ENCODE data around the gene ZCCHC14.
"Not testable (repeated sequence)": the region's sequence is repeated elsewhere in the genome, so short reads cannot be mapped to it uniquely, and the experiment has no call there.

The ZCCHC14 gene

GRCh38 chr16:87487361-87487924 is 5.4 kb downstream of the ZCCHC14 start:
- TF ChIP-seq POLR2A (IDR thresholded peaks at IDR 0.05; ENCODE audit: low read depth, low read length) (no peak), PAX5 (IDR thresholded peaks at IDR 0.05; ENCODE audit: insufficient read depth, low read length, severe bottlenecking) (no peak), POLR2AphosphoS5 (IDR thresholded peaks at IDR 0.05; ENCODE audit: low read depth, low read length) (no peak), POU2F2 (IDR thresholded peaks at IDR 0.05; ENCODE audit: low read depth, low read length) (no peak), SPI1 (IDR thresholded peaks at IDR 0.05; ENCODE audit: low read depth, low read length) (no peak), TAF1 (IDR thresholded peaks at IDR 0.05; ENCODE audit: low read depth, low read length) (no peak)
- DNase-seq (ENCODE audit: insufficient read length, low spot score) (no peak), FAIRE-seq (no peak)

DNA sequence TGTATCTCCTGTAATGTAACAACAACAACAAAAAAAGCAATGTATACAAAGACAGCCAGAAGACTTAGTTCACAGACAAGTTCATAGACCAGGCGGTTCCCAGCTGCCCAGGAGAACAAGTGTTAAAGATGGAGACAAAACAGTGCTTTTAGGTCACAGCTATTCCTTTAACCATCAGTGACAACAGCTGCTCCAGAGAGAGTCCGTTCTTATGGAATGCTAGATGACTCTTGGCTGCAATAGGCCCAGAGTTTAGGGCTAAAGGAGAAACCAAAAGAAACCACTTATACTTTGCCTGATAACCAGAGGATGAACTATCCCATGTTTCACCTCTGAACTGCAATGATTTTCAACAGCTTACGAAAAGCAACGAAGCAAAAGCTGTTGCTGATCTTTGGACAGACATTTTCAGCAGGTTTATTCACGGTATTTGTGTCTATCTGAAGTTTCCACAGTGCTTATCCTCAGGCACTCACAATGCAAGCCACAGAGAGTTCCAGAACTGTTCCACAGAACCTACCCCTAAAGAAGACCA is 6.0 kb downstream of the ZCCHC14 start:
- FAIRE-seq (no peak), DNase-seq (ENCODE audit: insufficient read length, low spot score) (no peak)
- no peak for TF ChIP-seq POLR2A (IDR thresholded peaks at IDR 0.05; ENCODE audit: low read depth, low read length)
- TF ChIP-seq SPI1 (IDR thresholded peaks at IDR 0.05; ENCODE audit: low read depth, low read length): no peak
- no peak for TF ChIP-seq POU2F2 (IDR thresholded peaks at IDR 0.05; ENCODE audit: low read depth, low read length)
- no peak for TF ChIP-seq TAF1 (IDR thresholded peaks at IDR 0.05; ENCODE audit: low read depth, low read length)
- no peak for TF ChIP-seq POLR2AphosphoS5 (IDR thresholded peaks at IDR 0.05; ENCODE audit: low read depth, low read length)
- TF ChIP-seq PAX5 (IDR thresholded peaks at IDR 0.05; ENCODE audit: insufficient read depth, low read length, severe bottlenecking): no peak

DNA sequence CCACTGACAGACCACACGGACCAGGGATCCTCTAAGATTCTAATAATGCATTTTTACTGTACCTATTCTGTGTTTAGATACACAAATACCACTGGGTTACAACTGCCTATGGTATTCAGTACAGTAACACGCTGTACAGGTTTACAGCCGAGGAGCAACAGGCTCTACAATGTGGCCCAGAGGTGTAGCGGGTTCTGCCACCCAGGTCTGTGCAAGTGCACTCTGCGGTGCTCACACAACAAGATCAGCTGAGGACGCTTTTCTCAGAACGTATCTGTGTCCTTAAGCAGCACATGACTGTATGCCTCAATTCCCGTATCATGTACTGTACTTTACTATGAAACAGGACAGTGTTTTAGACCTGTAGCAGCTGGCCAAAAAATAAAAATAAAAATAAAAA is 6.5 kb downstream of the ZCCHC14 start:
- TF ChIP-seq POLR2AphosphoS5 (IDR thresholded peaks at IDR 0.05; ENCODE audit: low read depth, low read length) (no peak), PAX5 (IDR thresholded peaks at IDR 0.05; ENCODE audit: insufficient read depth, low read length, severe bottlenecking) (no peak), TAF1 (IDR thresholded peaks at IDR 0.05; ENCODE audit: low read depth, low read length) (no peak), SPI1 (IDR thresholded peaks at IDR 0.05; ENCODE audit: low read depth, low read length) (no peak), POU2F2 (IDR thresholded peaks at IDR 0.05; ENCODE audit: low read depth, low read length) (no peak), POLR2A (IDR thresholded peaks at IDR 0.05; ENCODE audit: low read depth, low read length) (no peak)
- DNase-seq (ENCODE audit: insufficient read length, low spot score): no peak
- no peak for FAIRE-seq

DNA sequence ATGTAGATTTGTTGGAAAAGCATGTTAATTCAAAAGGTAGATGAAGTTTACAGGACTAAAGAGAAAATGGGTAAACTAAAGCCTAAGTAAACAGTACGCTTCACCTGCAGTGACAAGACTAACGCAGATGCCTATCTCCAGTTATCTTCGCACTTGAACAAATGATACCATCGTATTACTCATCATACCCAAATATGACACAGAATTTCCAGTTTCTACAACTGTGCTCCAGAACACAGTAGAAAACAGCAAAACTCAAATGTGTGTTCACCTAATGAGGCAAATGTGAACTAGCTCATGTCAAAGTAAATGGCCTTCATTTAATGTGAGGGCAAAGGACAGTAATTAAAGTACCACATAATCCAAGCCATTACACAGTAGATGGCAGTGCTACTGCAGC is 7.0 kb downstream of the ZCCHC14 start:
- DNase-seq (ENCODE audit: insufficient read length, low spot score): not testable (repeated sequence)
- peak; percentile 48 for FAIRE-seq

DNA sequence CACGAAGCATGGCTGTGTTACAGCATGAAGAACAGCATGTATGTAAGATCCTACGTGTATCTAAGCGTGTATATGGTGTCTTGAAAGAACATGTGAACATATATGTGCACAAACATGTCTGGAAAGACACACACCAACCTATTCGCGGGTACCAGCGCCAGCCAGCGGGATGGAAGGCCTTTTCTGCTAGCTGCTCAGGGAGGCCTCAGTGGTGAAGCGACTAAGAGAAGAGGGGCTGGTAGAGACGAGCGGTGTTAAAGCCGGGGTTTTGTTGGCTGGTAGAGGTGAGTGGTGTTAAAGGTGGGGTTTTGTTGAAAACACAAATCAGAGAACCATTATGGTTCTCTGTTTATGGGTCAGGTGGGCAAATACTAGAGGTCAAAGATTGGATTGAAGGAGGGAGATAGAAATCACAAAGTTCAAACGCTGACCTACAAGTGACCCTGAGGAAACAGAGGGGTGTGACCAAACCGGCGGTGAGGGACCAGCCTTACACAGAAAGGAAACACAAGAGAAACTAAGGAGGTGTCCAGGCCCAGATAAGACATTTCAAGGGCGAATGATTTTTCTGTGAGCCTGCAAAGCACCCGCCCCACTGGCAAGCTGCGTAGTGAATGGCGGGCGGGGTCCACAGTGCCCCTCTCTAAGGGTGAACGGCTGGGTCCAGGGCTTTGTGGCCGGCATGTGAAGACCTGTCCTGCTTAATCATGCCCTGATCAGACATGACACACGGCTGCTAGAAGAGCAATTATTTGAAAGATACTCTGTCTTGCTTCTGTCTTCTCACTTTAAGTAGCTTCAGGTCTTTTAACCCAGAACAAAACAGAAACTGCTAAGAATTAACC is 8.1 kb downstream of the ZCCHC14 start:
- FAIRE-seq (no peak), DNase-seq (ENCODE audit: insufficient read length, low spot score) (no peak)
- TF ChIP-seq TAF1 (IDR thresholded peaks at IDR 0.05; ENCODE audit: low read depth, low read length) (no peak), SPI1 (IDR thresholded peaks at IDR 0.05; ENCODE audit: low read depth, low read length) (no peak), POLR2A (IDR thresholded peaks at IDR 0.05; ENCODE audit: low read depth, low read length) (no peak), POU2F2 (IDR thresholded peaks at IDR 0.05; ENCODE audit: low read depth, low read length) (no peak), POLR2AphosphoS5 (IDR thresholded peaks at IDR 0.05; ENCODE audit: low read depth, low read length) (no peak), PAX5 (IDR thresholded peaks at IDR 0.05; ENCODE audit: insufficient read depth, low read length, severe bottlenecking) (no peak)

DNA sequence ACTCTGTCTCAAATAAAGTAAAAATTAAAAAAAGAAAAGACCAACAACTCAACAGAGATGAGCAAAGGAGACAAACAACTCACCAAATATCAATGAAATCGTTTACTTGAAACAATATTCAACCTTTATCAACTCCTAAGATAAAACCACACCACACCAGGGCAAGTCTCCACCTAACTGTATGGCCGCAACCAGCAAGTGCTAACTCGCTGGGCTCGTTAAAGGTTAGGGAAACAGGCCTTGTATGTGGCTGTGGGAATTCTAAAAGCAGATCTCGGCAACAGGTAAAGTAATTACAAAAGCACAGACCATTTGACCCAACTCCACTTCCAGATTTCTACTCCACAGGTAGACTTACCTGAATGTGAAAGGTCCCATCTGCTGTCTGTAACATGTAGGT is 9.3 kb downstream of the ZCCHC14 start:
- TF ChIP-seq POU2F2 (IDR thresholded peaks at IDR 0.05; ENCODE audit: low read depth, low read length): no peak
- no peak for TF ChIP-seq POLR2AphosphoS5 (IDR thresholded peaks at IDR 0.05; ENCODE audit: low read depth, low read length)
- no peak for TF ChIP-seq POLR2A (IDR thresholded peaks at IDR 0.05; ENCODE audit: low read depth, low read length)
- no peak for TF ChIP-seq SPI1 (IDR thresholded peaks at IDR 0.05; ENCODE audit: low read depth, low read length)
- TF ChIP-seq TAF1 (IDR thresholded peaks at IDR 0.05; ENCODE audit: low read depth, low read length): no peak
- no peak for TF ChIP-seq PAX5 (IDR thresholded peaks at IDR 0.05; ENCODE audit: insufficient read depth, low read length, severe bottlenecking)
- FAIRE-seq (no peak), DNase-seq (ENCODE audit: insufficient read length, low spot score) (no peak)

DNA sequence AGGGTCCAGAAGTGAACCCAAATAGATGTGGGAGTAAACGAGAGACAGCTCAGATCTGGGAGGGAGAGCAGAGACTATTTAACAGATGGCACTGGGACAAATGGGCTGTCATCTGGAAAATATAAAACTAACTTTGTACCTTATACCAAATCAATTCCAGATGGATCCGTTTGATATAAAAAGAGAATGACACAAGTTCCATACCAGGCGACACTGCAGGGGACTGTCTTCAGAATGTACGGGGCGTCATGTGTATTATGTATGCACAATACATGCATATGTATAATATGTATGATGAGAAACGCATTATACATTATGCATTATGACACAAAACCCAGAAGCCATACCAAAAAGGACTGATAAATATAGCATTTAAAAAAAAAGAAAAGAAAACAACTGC is 10.2 kb downstream of the ZCCHC14 start:
- not testable (repeated sequence) for DNase-seq (ENCODE audit: insufficient read length, low spot score); FAIRE-seq

DNA sequence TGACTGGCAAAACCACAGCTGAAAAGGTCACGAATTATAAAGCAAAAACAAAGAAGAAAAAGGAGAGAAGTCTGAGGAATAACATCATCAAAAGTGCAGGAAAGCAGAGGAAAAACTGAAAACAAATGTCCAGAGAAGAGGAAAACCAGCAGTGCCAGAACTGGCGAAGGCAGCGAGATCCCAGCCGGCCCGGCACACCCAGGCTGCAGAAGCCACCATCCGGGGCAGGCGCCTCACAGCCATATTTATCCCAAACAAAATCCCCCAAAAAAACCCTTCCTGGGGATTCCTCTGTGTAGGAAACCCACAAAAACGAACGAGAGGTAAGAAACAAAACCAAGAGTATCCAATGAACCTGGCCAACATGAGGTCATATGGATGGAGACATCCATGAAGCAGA is 10.6 kb downstream of the ZCCHC14 start:
- no peak for DNase-seq (ENCODE audit: insufficient read length, low spot score)
- FAIRE-seq: no peak
- TF ChIP-seq POLR2AphosphoS5 (IDR thresholded peaks at IDR 0.05; ENCODE audit: low read depth, low read length) (no peak), PAX5 (IDR thresholded peaks at IDR 0.05; ENCODE audit: insufficient read depth, low read length, severe bottlenecking) (no peak), SPI1 (IDR thresholded peaks at IDR 0.05; ENCODE audit: low read depth, low read length) (no peak), POU2F2 (IDR thresholded peaks at IDR 0.05; ENCODE audit: low read depth, low read length) (no peak), POLR2A (IDR thresholded peaks at IDR 0.05; ENCODE audit: low read depth, low read length) (no peak), TAF1 (IDR thresholded peaks at IDR 0.05; ENCODE audit: low read depth, low read length) (no peak)

- FAIRE-seq: not testable (repeated sequence)
Measured at GRCh38 chr16:87481711-87482110, 11.1 kb downstream of the ZCCHC14 start.

DNA sequence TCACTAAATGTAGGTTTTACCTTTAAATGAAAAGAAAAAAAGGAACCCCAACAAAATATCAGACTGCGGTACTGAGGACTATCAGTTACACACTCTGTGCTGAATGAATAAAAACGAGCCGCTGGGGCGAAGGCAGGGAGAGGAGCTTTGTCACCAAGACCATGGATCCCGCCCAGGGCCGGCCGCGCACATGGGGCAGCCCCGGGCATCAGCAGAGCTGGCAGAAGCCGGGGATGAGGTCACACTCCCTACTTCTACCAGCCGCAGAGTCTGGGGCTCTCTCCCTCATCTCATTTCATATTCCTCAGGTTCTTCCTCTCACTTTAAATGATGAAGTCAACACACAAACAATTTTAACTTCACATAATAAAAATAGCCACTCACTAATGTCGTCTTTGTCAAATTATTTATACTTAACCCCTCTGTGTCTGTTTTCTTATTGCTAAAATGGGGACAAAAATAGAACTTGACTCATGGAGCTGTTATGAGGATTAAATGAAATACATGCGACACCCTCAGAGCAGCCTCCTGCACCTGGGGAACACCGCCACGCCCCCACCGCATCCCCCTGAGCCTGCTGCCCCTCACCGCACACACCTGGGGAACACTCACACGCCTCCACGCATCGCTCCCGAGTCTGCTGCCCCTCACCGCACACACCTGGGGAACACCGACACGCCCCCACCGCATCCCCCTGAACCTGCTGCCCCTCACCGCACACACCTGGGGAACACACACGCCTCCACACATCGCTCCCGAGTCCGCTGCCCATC is 15.4 kb downstream of the ZCCHC14 start:
- not testable (repeated sequence) for DNase-seq (ENCODE audit: insufficient read length, low spot score); FAIRE-seq

More at GRCh38 chr16:87481711-87482110, 11.1 kb downstream of the ZCCHC14 start:
- DNase-seq (ENCODE audit: insufficient read length, low spot score): not testable (repeated sequence)
